Activated naive CD8-positive, alpha-beta T cell treated with anti-CD3 and anti-CD28 coated beads, Interleukin-2, amount 10 ng/mL, durations not matched to agents 7 days and 5 days (primary cell): ENCODE data around the gene PPIL4. TPM values are rescaled to one million over a fixed set of nuclear protein-coding genes. Genes with fewer than 3 reads are reported as not detected.

ENCODE experiments used
- ATAC-seq: fragments of 150-1000 bp; cut with Tn5 transposase; one replicate; pipeline ENCODE4 v1.10.0; 2021; ENCODE audit warnings: low read depth, moderate library complexity
- POLR2A ChIA-PET: fragments of 350-600 bp; sonication (Branson Sonifier 250); formaldehyde crosslinking; loops from one replicate; lab custom pipeline; 2021; ENCODE audit warnings: antibody characterized with exemption; lab: Charles Lee
- DNase-seq: peaks from one replicate; pipeline ENCODE4 v3.0.0; 2021
- H3K27ac Mint-ChIP-seq: one replicate; pipeline ENCODE4 v1.8.0; 2022; ENCODE audit warnings: mild to moderate bottlenecking, mixed read lengths
- H3K27me3 Mint-ChIP-seq: one replicate; pipeline ENCODE4 v1.8.0; 2022; ENCODE audit warnings: mild to moderate bottlenecking, moderate library complexity, mixed read lengths
- H3K36me3 Mint-ChIP-seq: one replicate; pipeline ENCODE4 v1.8.0; 2021; ENCODE audit warnings: mild to moderate bottlenecking, mixed read lengths
- H3K4me1 Mint-ChIP-seq: one replicate; pipeline ENCODE4 v1.8.0; 2021; ENCODE audit warnings: mixed read lengths
- H3K4me3 Mint-ChIP-seq: one replicate; pipeline ENCODE4 v1.8.0; 2022; ENCODE audit warnings: mild to moderate bottlenecking, moderate library complexity, mixed read lengths
- H3K9me3 Mint-ChIP-seq: one replicate; pipeline ENCODE4 v1.8.0; 2021; ENCODE audit warnings: mixed read lengths
- total RNA-seq, 2 experiments: library from RNA; stranded (reverse); gene quantifications; one replicate each; pipeline ENCODE4 v1.2.3, GENCODE V29; 2021

Gene PPIL4
- total RNA-seq, 2 experiments from 2014 or later, result 24.2 to 24.9 TPM

DNA sequence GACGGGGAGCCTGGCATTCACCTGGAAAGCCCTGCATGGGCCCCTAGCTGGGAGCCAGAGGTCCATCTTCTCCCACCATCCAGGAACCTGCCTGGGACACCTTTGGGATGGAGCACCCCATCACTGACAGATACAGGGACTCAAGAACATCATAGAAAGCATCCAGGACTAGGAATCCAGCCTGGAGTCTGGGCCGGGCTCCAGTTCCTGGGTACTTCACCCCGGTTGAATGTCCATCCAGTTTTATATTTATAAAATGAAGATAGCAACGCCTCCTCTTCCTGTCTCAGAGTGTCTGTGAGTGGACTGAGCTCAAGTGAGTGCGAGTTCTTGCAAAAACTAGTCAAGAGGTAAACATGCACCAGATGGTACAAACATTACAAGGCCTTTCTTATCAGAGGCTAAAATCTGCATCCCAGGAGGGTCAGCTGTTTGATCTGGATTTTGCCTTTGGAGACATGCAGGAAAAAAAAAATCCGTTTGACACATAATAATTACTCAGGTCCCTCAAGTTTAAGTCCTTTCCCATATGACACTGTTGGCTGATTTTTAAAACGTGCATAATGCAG, 88.4 kb downstream of the PPIL4 start:
- no peak for ATAC-seq
- POLR2A ChIA-PET, result no interaction called here
- no peak overlapping the region for H3K27ac Mint-ChIP-seq
- peaks cover 3% of the 10 kb centered on the region for H3K4me1 Mint-ChIP-seq
- H3K36me3 Mint-ChIP-seq, result peaks cover 7% of the 10 kb centered on the region
- no peak overlapping the region for H3K4me3 Mint-ChIP-seq
- no peaks in the 10 kb centered on the region for H3K27me3 Mint-ChIP-seq
- no peak for DNase-seq
- no peaks in the 10 kb centered on the region for H3K9me3 Mint-ChIP-seq

DNA sequence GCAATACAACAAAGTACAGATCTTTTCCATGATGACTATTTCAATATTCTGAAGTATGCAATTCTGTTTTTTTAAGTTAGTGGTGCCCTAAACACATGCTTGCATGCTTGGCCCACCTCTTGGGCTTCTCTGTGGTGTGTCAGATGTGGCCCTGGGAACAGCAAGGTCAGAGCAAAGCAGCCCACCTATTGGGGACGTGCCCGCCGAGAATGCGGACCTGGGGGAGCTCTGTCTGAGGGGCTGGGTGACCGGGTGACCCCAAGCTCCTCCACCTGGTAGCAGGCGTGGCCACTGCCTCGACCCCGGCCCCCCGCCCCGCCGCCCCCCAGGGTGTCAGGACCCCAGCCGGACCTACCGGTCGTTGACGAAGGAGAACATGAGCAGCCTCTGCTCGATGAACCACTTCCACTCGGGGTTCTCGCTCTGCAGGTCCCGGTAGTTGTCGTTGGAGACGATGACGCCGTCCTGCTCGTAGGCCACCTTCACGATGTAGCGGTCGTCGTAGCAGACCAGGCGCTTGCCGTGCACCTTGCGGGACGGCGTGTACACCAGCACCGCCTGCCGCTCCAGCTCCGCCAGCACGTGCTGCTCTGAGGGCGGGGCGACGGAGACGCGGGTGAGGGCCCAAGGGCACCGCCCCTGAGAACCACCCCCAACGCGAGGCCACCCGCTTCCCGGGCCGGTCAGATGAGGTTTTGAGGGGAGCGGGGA, 89.4 kb downstream of the PPIL4 start:
- ATAC-seq (no peak), DNase-seq (no peak)
- Mint-ChIP-seq H3K4me3 (no peak overlapping the region), H3K27me3 (peaks cover 1% of the 10 kb centered on the region), H3K27ac (no peak overlapping the region), H3K4me1 (peaks cover 3% of the 10 kb centered on the region), H3K36me3 (peaks cover 7% of the 10 kb centered on the region), H3K9me3 (no peaks in the 10 kb centered on the region)
- POLR2A ChIA-PET, result no interaction called here

DNA sequence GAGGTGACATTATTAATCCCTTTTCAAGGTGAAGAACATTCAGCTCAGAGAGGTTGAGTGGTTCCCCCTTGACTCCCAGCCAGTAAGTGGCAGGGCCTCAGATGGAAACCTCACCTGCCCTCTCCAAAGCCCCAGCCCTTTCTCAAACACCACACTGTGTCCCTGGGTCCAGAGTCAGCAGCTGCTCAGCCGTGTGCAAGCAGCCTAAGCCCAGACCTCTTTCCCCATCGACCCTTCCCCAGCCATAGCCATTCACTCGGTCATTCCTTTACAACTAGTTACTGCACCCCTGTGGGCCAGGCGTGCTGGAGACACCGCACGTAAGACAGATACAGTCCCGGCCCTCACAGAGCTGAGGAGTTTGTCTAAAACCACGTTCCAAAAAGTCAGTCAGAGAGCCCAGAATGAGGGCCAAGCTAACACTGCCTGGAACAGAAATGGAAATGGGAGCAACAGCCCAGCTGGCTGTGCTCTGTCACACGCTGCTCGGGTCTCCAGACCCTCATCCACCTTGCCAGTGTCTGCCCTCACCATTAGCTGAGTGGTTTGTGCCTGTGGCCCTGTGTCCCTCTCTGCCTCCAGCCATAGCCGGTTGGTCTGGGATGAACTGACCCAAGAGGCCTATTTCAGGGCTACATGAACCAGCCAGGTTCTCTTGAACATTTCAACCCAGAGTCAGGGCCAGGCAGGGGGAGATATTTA, 90.7 kb downstream of the PPIL4 start:
- H3K36me3 Mint-ChIP-seq, result peaks cover 7% of the 10 kb centered on the region
- DNase-seq (no peak), ATAC-seq (no peak)
- H3K9me3 Mint-ChIP-seq, result no peaks in the 10 kb centered on the region
- H3K4me1 Mint-ChIP-seq, result peaks cover 3% of the 10 kb centered on the region
- no peak overlapping the region for H3K4me3 Mint-ChIP-seq
- POLR2A ChIA-PET, result no interaction called here
- no peak overlapping the region for H3K27ac Mint-ChIP-seq
- H3K27me3 Mint-ChIP-seq, result peaks cover 1% of the 10 kb centered on the region

Other genes with a start within 250 kb of the PPIL4 start
- gene TAB2, start 228.3 kb downstream of the PPIL4 start, total RNA-seq, result 100 to 1,000 TPM; 115 to 130 TPM
- 1 to 10 TPM; 9.3 to 9.5 TPM for gene SUMO4, start 145.8 kb downstream of the PPIL4 start, total RNA-seq
- gene ZC3H12D, start 61.0 kb downstream of the PPIL4 start, total RNA-seq, result 10 to 100 TPM; 25.5 to 27.0 TPM
- 10 to 100 TPM; 21.9 to 22.8 TPM for gene GINM1, start 20.3 kb upstream of the PPIL4 start, total RNA-seq
- 10 to 100 TPM; 22.6 to 26.5 TPM for gene KATNA1, start 102.7 kb upstream of the PPIL4 start, total RNA-seq
- gene LATS1, start 172.1 kb upstream of the PPIL4 start, total RNA-seq, result 10 to 100 TPM; 37.7 to 38.5 TPM
- 10 to 100 TPM; 61.2 to 67.6 TPM for gene NUP43, start 200.5 kb upstream of the PPIL4 start, total RNA-seq
- 10 to 100 TPM; 76.9 to 80.0 TPM for gene PCMT1, start 203.7 kb upstream of the PPIL4 start, total RNA-seq